NCI-H2029 treated with DMSO at 0.1 percent for 48 hours (cell line): Measurements from ENCODE around the gene CHL1.

Experiments
- DNase-seq: peaks from one replicate; lab custom pipeline; 2025; lab: John Stamatoyannopoulos, UW

The CHL1 gene

GRCh38 chr3:284322-284721, 87.8 kb downstream of the CHL1 start:
- no peak for DNase-seq

GRCh38 chr3:288417-288816, 91.9 kb downstream of the CHL1 start:
- no peak for DNase-seq

- DNase-seq: no peak
Measured at GRCh38 chr3:291028-291427, 94.5 kb downstream of the CHL1 start.

- DNase-seq: no peak
Measured at GRCh38 chr3:291646-292436, 95.3 kb downstream of the CHL1 start.

GRCh38 chr3:294096-294495, 97.5 kb downstream of the CHL1 start:
- DNase-seq: peak; percentile 82

- DNase-seq: peak; percentile 67
Measured at GRCh38 chr3:294581-294980, 98.0 kb downstream of the CHL1 start.

GRCh38 chr3:295166-295565, 98.6 kb downstream of the CHL1 start:
- no peak for DNase-seq

- DNase-seq: peak; percentile 98
Measured at GRCh38 chr3:297585-297984, 101.0 kb downstream of the CHL1 start.

GRCh38 chr3:299590-300301, 103.2 kb downstream of the CHL1 start:
- peak; percentile 56 for DNase-seq

- DNase-seq: no peak
Measured at GRCh38 chr3:307182-307581, 110.6 kb downstream of the CHL1 start.

GRCh38 chr3:308597-309321, 112.2 kb downstream of the CHL1 start:
- DNase-seq: no peak

GRCh38 chr3:312160-312733, 115.7 kb downstream of the CHL1 start:
- DNase-seq: no peak

- DNase-seq: no peak
Measured at GRCh38 chr3:312911-313310, 116.3 kb downstream of the CHL1 start.

GRCh38 chr3:317012-317411, 120.4 kb downstream of the CHL1 start:
- no peak for DNase-seq

- no peak for DNase-seq
Measured at GRCh38 chr3:318903-319302, 122.3 kb downstream of the CHL1 start.

GRCh38 chr3:324423-324822, 127.9 kb downstream of the CHL1 start:
- DNase-seq: no peak

GRCh38 chr3:325495-325894, 128.9 kb downstream of the CHL1 start:
- no peak for DNase-seq

GRCh38 chr3:330494-331115, 134.0 kb downstream of the CHL1 start:
- no peak for DNase-seq

- DNase-seq: no peak
Measured at GRCh38 chr3:331881-332280, 135.3 kb downstream of the CHL1 start.

- no peak for DNase-seq
Measured at GRCh38 chr3:332701-333100, 136.1 kb downstream of the CHL1 start.

GRCh38 chr3:335240-335639, 138.7 kb downstream of the CHL1 start:
- no peak for DNase-seq

- DNase-seq: no peak
Measured at GRCh38 chr3:339351-339750, 142.8 kb downstream of the CHL1 start.
